Heart left ventricle (tissue), 16 donors: Measurements from ENCODE around the gene NCS1. TPM values are rescaled to one million over a fixed set of nuclear protein-coding genes. Genes with fewer than 3 reads are reported as not detected.

Experiments
- ATAC-seq, 4 donors: fragments of 200-7000 bp; cut with Tn5 transposase; one replicate each; pipeline ENCODE4 v1.9.1; 2020 to 2022; ENCODE audit warnings: moderate library complexity in 4 of 4, mild to moderate bottlenecking in 3 of 4, moderate number of reproducible peaks in 1 of 4
- DNase-seq, 5 donors: peaks; one replicate each; pipeline ENCODE4 v3.0.0-alpha.2; 2020
- H3K27ac ChIP-seq, 12 donors: fragments of 200-600 bp; sonication (generic) in 4 of 12; one replicate each; pipeline versions ENCODE4 v1.5.0 to v1.8.0; 2016 to 2022; ENCODE audit warnings: mild to moderate bottlenecking in 2 of 12
- H3K27me3 ChIP-seq, 9 donors: fragments of 200-600 bp; sonication (generic) in 2 of 9; one replicate each; pipeline versions ENCODE4 v1.5.1 to v1.8.0; 2016 to 2022; ENCODE audit warnings: mild to moderate bottlenecking in 3 of 9
- H3K36me3 ChIP-seq, 9 donors: fragments of 200-600 bp; sonication (generic) in 2 of 9; one replicate each; pipeline versions ENCODE4 v1.5.0 to v1.8.0; 2018 to 2022; ENCODE audit warnings: mild to moderate bottlenecking in 2 of 9
- H3K4me1 ChIP-seq, 12 donors: fragments of 200-600 bp; sonication (generic) in 4 of 12; one replicate each; pipeline versions ENCODE4 v1.5.0 to v1.8.0; 2016 to 2022; ENCODE audit warnings: mild to moderate bottlenecking in 3 of 12
- H3K4me3 ChIP-seq, 12 donors: fragments of 200-600 bp; sonication (generic) in 4 of 12; one replicate each; pipeline versions ENCODE4 v1.5.0 to v1.8.0; 2017 to 2022; ENCODE audit warnings: mild to moderate bottlenecking in 9 of 12, moderate library complexity in 4 of 12
- H3K9me3 ChIP-seq, 12 donors: fragments of 200-600 bp; sonication (generic) in 4 of 12; one replicate each; pipeline versions ENCODE4 v1.5.0 to v1.8.0; 2016 to 2022; ENCODE audit warnings: mild to moderate bottlenecking in 1 of 12
- CTCF ChIP-seq, 12 donors: fragments of 200-600 bp; sonication (generic) in 4 of 12; IDR thresholded peaks; one replicate each; pipeline versions ENCODE4 v1.5.0 to v1.8.0; 2018 to 2022; ENCODE audit warnings: antibody characterized with exemption in 12 of 12, mild to moderate bottlenecking in 5 of 12
- POLR2A ChIP-seq, 2 donors: fragments of 450-650 bp; IDR thresholded peaks; one replicate each; pipeline ENCODE4 v1.6.1; 2017; ENCODE audit warnings: antibody characterized with exemption in 2 of 2, mild to moderate bottlenecking in 2 of 2, moderate library complexity in 2 of 2
- WGBS, 4 donors: extraction: QIAGEN DNeasy Blood & Tissue Kit in 2 of 4; methylation state at CpG; one replicate each; pipeline versions ENCODE4 v1.1.5 to v1.1.7; 2013 to 2018; 5-methylcytosine and 5-hydroxymethylcytosine counted together
- intact Hi-C, 10 donors: fragments of 100-400 bp; cut with DNase I; formaldehyde crosslinking; loops; one replicate each; pipeline versions ENCODE4 v1.11.1 to v1.14.2; 2022
- polyA plus RNA-seq, 2 donors: library from polyadenylated mRNA; stranded (reverse); fragments of 200-250 nt; gene quantifications; one replicate each; pipeline ENCODE4 v1.2.3, GENCODE V29; 2013
- total RNA-seq, 9 donors: library from RNA; depleted of rRNA in 2 of 9; stranded (reverse); fragments of >200 nt in 2 of 9; fragmentation: NEBNext Ultra II Directional in 3 of 9; extraction: Animal tissue kit (Norgen Biotek cat#: 25700) in 3 of 9; gene quantifications; one replicate each; pipeline versions ENCODE4 v1.1.0 to v1.2.4, GENCODE V29; 2016 to 2023
- donor health status: ischemic (EF 13 %, LVEDD 7.1; RV severe dilation, severe dysfunction).
- donor health status: healthy with polysubstance abuse.
- donor health status: DM: no; HTN: yes; CAD: no.
- donor health status: DM: no; HTN: no; CAD: no.
- donor health status: ischemic (EF 25% LVEDD 6.9; RV normal size, moderate dysfunction).
- donor health status: ischemic (EF 25% LVEDD 5.7; RV mildly dilated, moderate dysfunction).
- donor health status: healthy.
- donor health status: DM: yes; HTN: yes; CAD: no.
- donor health status: ischemic (EF 35%, LVEDD 5.7; RV mildly dilated, moderate dysfunction).
- donor health status: nonischemic (EF 11% LVEDD 7.7; RV severe dilation, severe dysfunction).
- donor health status: DM: yes; HTN: yes; CAD: no.
- donor health status: PGD.
- donor health status: ischemic (EF 29% LVEDD 5.4; RV normal size, mild dysfunction).
- donor health status: nonischemic (EF 23%, LVEDD 6.1; RV moderate dilation, normal function).

Gene NCS1
- total and polyA plus RNA-seq, 11 donors = 2.3 to 15.9 (median 9.4) TPM

GRCh38 chr9:130199605-130200004, 27.4 kb downstream of the NCS1 start:
- WGBS, 4 donors = 50 to 71% (median 59%) methylated on average over 8 of the region's 8 CpGs
- H3K27me3 ChIP-seq = no peaks in the 10 kb centered on the region
- DNase-seq (no peak), ATAC-seq (no peak)
- H3K36me3 ChIP-seq = no peaks in the 10 kb centered on the region
- no peak overlapping the region for H3K4me3 ChIP-seq
- H3K9me3 ChIP-seq = no peaks in the 10 kb centered on the region
- TF ChIP-seq POLR2A (IDR thresholded peaks at IDR 0.05) (no peak), CTCF (IDR thresholded peaks at IDR 0.05) (no peak)
- peak overlapping the region in 1 of 12 donors; percentile 88 for H3K27ac ChIP-seq
- intact Hi-C loops = no loop called here
- peaks cover 0 to 27% (median 3%) of the 10 kb centered on the region in 12 donors for H3K4me1 ChIP-seq

- H3K27ac ChIP-seq = peak overlapping the region in 1 of 12 donors; percentile 88
- TF ChIP-seq POLR2A (IDR thresholded peaks at IDR 0.05) = no peak
- no peak for TF ChIP-seq CTCF (IDR thresholded peaks at IDR 0.05)
- WGBS, 4 donors = 77 to 83% (median 79%) methylated on average over 16 to 17 of the region's 17 CpGs
- H3K9me3 ChIP-seq = no peaks in the 10 kb centered on the region
- no peak overlapping the region for H3K4me3 ChIP-seq
- H3K27me3 ChIP-seq = no peaks in the 10 kb centered on the region
- H3K4me1 ChIP-seq = peaks cover 0 to 27% (median 3%) of the 10 kb centered on the region in 12 donors
- DNase-seq = no peak
- no peak for ATAC-seq
- no peaks in the 10 kb centered on the region for H3K36me3 ChIP-seq
- intact Hi-C loops = no loop called here
Measured at GRCh38 chr9:130200038-130200849, 28.0 kb downstream of the NCS1 start.

GRCh38 chr9:130201399-130201873, 29.2 kb downstream of the NCS1 start:
- Histone ChIP-seq H3K27ac (peak overlapping the region in 1 of 12 donors; percentile 88), H3K36me3 (no peaks in the 10 kb centered on the region), H3K9me3 (no peaks in the 10 kb centered on the region), H3K4me3 (no peak overlapping the region), H3K27me3 (no peaks in the 10 kb centered on the region), H3K4me1 (peaks cover 0 to 25% (median 3%) of the 10 kb centered on the region in 12 donors)
- 82 to 90% (median 90%) methylated on average over 12 of the region's 12 CpGs for WGBS, 4 donors
- TF ChIP-seq CTCF (IDR thresholded peaks at IDR 0.05) = no peak
- no peak for TF ChIP-seq POLR2A (IDR thresholded peaks at IDR 0.05)
- ATAC-seq (peak in 1 of 4 donors; percentile 19), DNase-seq (no peak)
- intact Hi-C loops = no loop called here

GRCh38 chr9:130201974-130202373, 29.8 kb downstream of the NCS1 start:
- H3K36me3 ChIP-seq = no peaks in the 10 kb centered on the region
- WGBS, 4 donors = 89 to 93% (median 91%) methylated on average over 7 to 8 of the region's 8 CpGs
- TF ChIP-seq POLR2A (IDR thresholded peaks at IDR 0.05) (no peak), CTCF (IDR thresholded peaks at IDR 0.05) (no peak)
- no peaks in the 10 kb centered on the region for H3K27me3 ChIP-seq
- ATAC-seq = no peak
- H3K4me1 ChIP-seq = peaks cover 0 to 20% (median under 1%) of the 10 kb centered on the region in 12 donors
- peak overlapping the region in 1 of 12 donors; percentile 88 for H3K27ac ChIP-seq
- no peaks in the 10 kb centered on the region for H3K9me3 ChIP-seq
- no peak overlapping the region for H3K4me3 ChIP-seq
- intact Hi-C loops = no loop called here
- DNase-seq = no peak
